Mesenchymal stem cell (in vitro differentiated cells and primary cell): ENCODE results near the gene DLX6. TPM values are rescaled to one million over a fixed set of nuclear protein-coding genes. Genes with fewer than 3 reads are reported as not detected.

Experiments
- DNase-seq: peaks from one replicate; pipeline ENCODE4 v3.0.0-alpha.2; 2013
- H2AFZ ChIP-seq: one replicate; pipeline ENCODE4 v1.6.1; 2013; ENCODE audit warnings: low read depth, mild to moderate bottlenecking, control low read depth, inconsistent platforms, low read length, moderate library complexity
- H2AK5ac ChIP-seq: 2 replicates; pipeline ENCODE4 v1.6.1; 2013; ENCODE audit warnings: low read length, moderate library complexity, mild to moderate bottlenecking, inconsistent platforms; ENCODE audit not compliant: severe bottlenecking
- H2BK120ac ChIP-seq: one replicate; pipeline ENCODE4 v1.6.1; 2013; ENCODE audit warnings: low read depth, mild to moderate bottlenecking, inconsistent platforms, low read length, moderate library complexity
- H2BK12ac ChIP-seq, 2 experiments: one replicate each; pipeline ENCODE4 v1.6.1; 2013; ENCODE audit warnings: inconsistent platforms in 2 of 2, low read length in 2 of 2, mild to moderate bottlenecking in 2 of 2, moderate library complexity in 2 of 2, control low read depth in 1 of 2
- H2BK15ac ChIP-seq: one replicate; pipeline ENCODE4 v1.6.1; 2013; ENCODE audit warnings: mild to moderate bottlenecking, low read depth, inconsistent platforms; ENCODE audit not compliant: poor library complexity, severe bottlenecking
- H2BK5ac ChIP-seq: 2 replicates; pipeline ENCODE4 v1.6.1; 2013; ENCODE audit warnings: low read depth, mild to moderate bottlenecking, low read length, control low read depth, inconsistent platforms; ENCODE audit not compliant: poor library complexity, severe bottlenecking
- H3K14ac ChIP-seq, 2 experiments: one replicate each; pipeline ENCODE4 v1.6.1; 2013; ENCODE audit warnings: inconsistent platforms in 2 of 2, low read length in 2 of 2, control low read depth in 1 of 2, mild to moderate bottlenecking in 1 of 2, moderate library complexity in 1 of 2
- H3K18ac ChIP-seq, 2 experiments: one replicate each; pipeline ENCODE4 v1.6.1; 2013; ENCODE audit warnings: inconsistent platforms in 2 of 2, low read length in 2 of 2, control low read depth in 1 of 2, low read depth in 1 of 2, mild to moderate bottlenecking in 1 of 2
- H3K23ac ChIP-seq, 2 experiments: one replicate each; pipeline ENCODE4 v1.6.1; 2013; ENCODE audit warnings: inconsistent platforms in 2 of 2, low read length in 2 of 2, mild to moderate bottlenecking in 2 of 2, moderate library complexity in 2 of 2, control low read depth in 1 of 2
- H3K27ac ChIP-seq: 2 replicates; pipeline ENCODE4 v1.5.1; 2013; ENCODE audit warnings: mild to moderate bottlenecking, moderate library complexity, low read length, control low read depth, inconsistent platforms; ENCODE audit not compliant: poor library complexity, severe bottlenecking
- H3K27me3 ChIP-seq, 2 experiments: 2 replicates each; pipeline versions ENCODE4 v1.6.1 to v1.7.0; 2013; ENCODE audit warnings: low read length in 2 of 2, mild to moderate bottlenecking in 2 of 2, moderate library complexity in 2 of 2, control low read depth in 1 of 2, inconsistent platforms in 1 of 2; ENCODE audit not compliant: control insufficient read depth in 1 of 2, insufficient read depth in 1 of 2
- H3K36me3 ChIP-seq, 2 experiments: 2 replicates each; pipeline versions ENCODE4 v1.6.1 to v1.7.0; 2013; ENCODE audit warnings: low read length in 2 of 2, control low read depth in 1 of 2, inconsistent platforms in 1 of 2, low read depth in 1 of 2, mild to moderate bottlenecking in 1 of 2; ENCODE audit not compliant: insufficient read depth in 2 of 2, control insufficient read depth in 1 of 2
- H3K4ac ChIP-seq, 2 experiments: one replicate each; pipeline ENCODE4 v1.6.1; 2013; ENCODE audit warnings: inconsistent platforms in 2 of 2, low read length in 2 of 2, mild to moderate bottlenecking in 2 of 2, moderate library complexity in 2 of 2, control low read depth in 1 of 2, low read depth in 1 of 2
- H3K4me1 ChIP-seq: 2 replicates; pipeline ENCODE4 v1.6.1; 2013; ENCODE audit warnings: low read depth, low read length, control low read depth; ENCODE audit not compliant: control insufficient read depth, insufficient read depth
- H3K4me2 ChIP-seq: 2 replicates; pipeline ENCODE4 v1.6.1; 2013; ENCODE audit warnings: low read length, mild to moderate bottlenecking, inconsistent platforms; ENCODE audit not compliant: poor library complexity, severe bottlenecking
- H3K4me3 ChIP-seq, 2 experiments: 2 replicates each; pipeline versions ENCODE4 v1.5.1 to v1.7.0; 2013; ENCODE audit warnings: low read length in 2 of 2, mild to moderate bottlenecking in 2 of 2, control low read depth in 1 of 2, low read depth in 1 of 2; ENCODE audit not compliant: insufficient read depth in 1 of 2
- H3K79me1 ChIP-seq: replicated peaks from 2 replicates; pipeline ENCODE4 v1.6.1; 2013; ENCODE audit warnings: mild to moderate bottlenecking, control low read depth, low read length, inconsistent platforms; ENCODE audit not compliant: poor library complexity, severe bottlenecking
- H3K9ac ChIP-seq: 2 replicates; pipeline ENCODE4 v1.7.0; 2013; ENCODE audit warnings: mild to moderate bottlenecking, low read length, moderate library complexity
- H3K9me3 ChIP-seq: 2 replicates; pipeline ENCODE4 v1.7.0; 2013; ENCODE audit warnings: mild to moderate bottlenecking, low read length; ENCODE audit not compliant: control insufficient read depth
- H4K8ac ChIP-seq: one replicate; pipeline ENCODE4 v1.6.1; 2013; ENCODE audit warnings: inconsistent platforms, mild to moderate bottlenecking, low read length, moderate library complexity
- H4K91ac ChIP-seq: one replicate; pipeline ENCODE4 v1.6.1; 2013; ENCODE audit warnings: mild to moderate bottlenecking, low read length, inconsistent platforms
- WGBS: methylation state at CpG from one replicate; pipeline ENCODE4 v1.1.7; 2013; ENCODE audit warnings: mixed read lengths; 5-methylcytosine and 5-hydroxymethylcytosine counted together
- polyA plus RNA-seq, 2 experiments: library from polyadenylated mRNA; stranded (reverse); fragments of 200-250 nt; gene quantifications; one replicate each; pipeline ENCODE4 v1.2.3, GENCODE V29; 2013

The DLX6 gene
- polyA plus RNA-seq (2013, experiment 1 of 2): not detected
- polyA plus RNA-seq (2013, experiment 2 of 2): not detected

GRCh38 chr7:97005183-97006054, at the start of gene DLX6:
Gene DLX6, plus strand, starts transcription at chr7:97005553. Its CDS starts 425 bp downstream, at chr7:97005978.
- Histone ChIP-seq H3K79me1 (no peaks in the 10 kb centered on the region), H4K91ac (no peak within 1 kb of the TSS), H3K27me3 (peaks cover 91 to 93% of the 10 kb centered on the region in 2 experiments), H3K4ac (no peak within 1 kb of the TSS), H2BK12ac (no peak within 1 kb of the TSS), H2BK15ac (no peak within 1 kb of the TSS), H3K4me3 (peak within 1 kb of the TSS; percentile 24 to 67), H3K14ac (no peak within 1 kb of the TSS), H3K27ac (no peak within 1 kb of the TSS), H3K9me3 (peaks cover 11% of the 10 kb centered on the region), H3K4me2 (peak within 1 kb of the TSS; percentile 55), H4K8ac (no peak within 1 kb of the TSS), H2AFZ (peak within 1 kb of the TSS; percentile 18), H3K9ac (no peak within 1 kb of the TSS), H3K36me3 (no peaks in the 10 kb centered on the region), H2AK5ac (no peak within 1 kb of the TSS), H2BK120ac (no peak within 1 kb of the TSS), H3K4me1 (peaks cover 22% of the 10 kb centered on the region), H3K18ac (no peak within 1 kb of the TSS), H3K23ac (no peak within 1 kb of the TSS), H2BK5ac (no peak within 1 kb of the TSS)
- under 1% methylated on average over 41 of the region's 44 CpGs for WGBS
- DNase-seq: no peak

GRCh38 chr7:96959135-96959534, 46.2 kb upstream of the DLX6 start:
- Histone ChIP-seq H3K4me1 (no peaks in the 10 kb centered on the region), H3K23ac (no peak overlapping the region), H2AK5ac (no peak overlapping the region), H3K36me3 (no peaks in the 10 kb centered on the region), H2BK12ac (no peak overlapping the region), H3K79me1 (no peaks in the 10 kb centered on the region), H2BK5ac (no peak overlapping the region), H3K18ac (no peak overlapping the region), H2AFZ (no peak overlapping the region), H3K27me3 (peaks cover 0 to 5% of the 10 kb centered on the region in 2 experiments), H3K9ac (no peak overlapping the region), H3K4ac (no peak overlapping the region), H3K27ac (no peak overlapping the region), H4K91ac (no peak overlapping the region), H3K4me2 (no peak overlapping the region), H4K8ac (no peak overlapping the region), H3K9me3 (no peaks in the 10 kb centered on the region), H2BK120ac (no peak overlapping the region), H3K14ac (no peak overlapping the region), H2BK15ac (no peak overlapping the region), H3K4me3 (no peak overlapping the region)
- no peak for DNase-seq

GRCh38 chr7:96962221-96962885, 43.0 kb upstream of the DLX6 start:
- no peaks in the 10 kb centered on the region for H3K36me3 ChIP-seq
- H2AK5ac ChIP-seq: no peak overlapping the region
- H3K79me1 ChIP-seq: no peaks in the 10 kb centered on the region

GRCh38 chr7:96968981-96969380, 36.4 kb upstream of the DLX6 start:
- Histone ChIP-seq H3K79me1 (no peaks in the 10 kb centered on the region), H3K36me3 (no peaks in the 10 kb centered on the region), H2BK15ac (no peak overlapping the region), H3K9ac (no peak overlapping the region), H3K4me1 (no peaks in the 10 kb centered on the region), H2BK5ac (no peak overlapping the region), H3K9me3 (no peaks in the 10 kb centered on the region), H2BK120ac (no peak overlapping the region), H4K8ac (no peak overlapping the region), H3K4ac (no peak overlapping the region), H3K27ac (no peak overlapping the region), H2BK12ac (no peak overlapping the region), H2AK5ac (no peak overlapping the region), H4K91ac (no peak overlapping the region), H3K14ac (no peak overlapping the region), H3K4me3 (no peak overlapping the region), H3K23ac (no peak overlapping the region), H3K4me2 (no peak overlapping the region), H3K27me3 (peaks cover 0 to 14% of the 10 kb centered on the region in 2 experiments), H3K18ac (no peak overlapping the region), H2AFZ (no peak overlapping the region)
- WGBS: 42% methylated on average over 1 of the region's 2 CpGs
- DNase-seq: no peak

More at GRCh38 chr7:96962221-96962885, 43.0 kb upstream of the DLX6 start:
- Histone ChIP-seq H4K8ac (no peak overlapping the region), H2BK120ac (no peak overlapping the region), H3K9me3 (no peaks in the 10 kb centered on the region), H3K9ac (no peak overlapping the region), H2AFZ (no peak overlapping the region), H3K23ac (no peak overlapping the region), H2BK15ac (no peak overlapping the region), H3K4me2 (no peak overlapping the region), H2BK12ac (no peak overlapping the region), H3K4me1 (no peaks in the 10 kb centered on the region), H3K27me3 (peaks cover 0 to 10% of the 10 kb centered on the region in 2 experiments), H3K4me3 (no peak overlapping the region), H3K27ac (no peak overlapping the region), H3K18ac (no peak overlapping the region), H2BK5ac (no peak overlapping the region), H3K4ac (no peak overlapping the region), H3K14ac (no peak overlapping the region), H4K91ac (no peak overlapping the region)
- 66% methylated on average over 9 of the region's 9 CpGs for WGBS
- no peak for DNase-seq
